ENCODE data around the gene JADE1.

- TF ChIP-seq CTCF (IDR thresholded peaks at IDR 0.05): no peak
- TF ChIP-seq EP300 (IDR thresholded peaks at IDR 0.05; ENCODE audit: low read depth): no peak
- no peak for TF ChIP-seq POLR2A (IDR thresholded peaks at IDR 0.05)
- no peak for TF ChIP-seq POLR2AphosphoS5 (IDR thresholded peaks at IDR 0.05)
Observed at GRCh38 chr4:128850252-128850651, 40.8 kb downstream of the JADE1 start.
